Gastrocnemius medialis (tissue), 4 donors: ENCODE data around the gene CORO6. TPM values are rescaled to one million over a fixed set of nuclear protein-coding genes. Genes with fewer than 3 reads are reported as not detected.

Experiments used
- ATAC-seq, 2 donors: fragments of 150-250 bp; one replicate each; pipeline ENCODE4 v1.9.1; 2016
- DNase-seq, 2 donors: peaks; one replicate each; pipeline ENCODE4 v3.0.0-alpha.2; 2019
- H3K27ac ChIP-seq, 4 donors: fragments of 200-600 bp; sonication (generic); 1 replicate in 1 of 4; 2 replicates in 3 of 4; pipeline ENCODE4 v1.5.1; 2016 to 2018; ENCODE audit warnings: mild to moderate bottlenecking in 2 of 4, moderate library complexity in 1 of 4
- H3K27me3 ChIP-seq, 3 donors: fragments of 200-600 bp; sonication (generic) in 2 of 3; 1 replicate in 1 of 3; 2 replicates in 2 of 3; pipeline versions ENCODE4 v1.5.1 to v1.6.0; 2016 to 2019; ENCODE audit warnings: mild to moderate bottlenecking in 1 of 3, moderate library complexity in 1 of 3
- H3K36me3 ChIP-seq, 2 donors: fragments of 200-600 bp; sonication (generic) in 1 of 2; one replicate each; pipeline ENCODE4 v1.5.1; 2017 to 2018
- H3K4me1 ChIP-seq, 2 donors: fragments of 200-600 bp; sonication (generic) in 1 of 2; one replicate each; pipeline ENCODE4 v1.5.1; 2016 to 2017; ENCODE audit warnings: mild to moderate bottlenecking in 2 of 2
- H3K4me3 ChIP-seq, 4 donors: fragments of 200-600 bp; sonication (generic) in 3 of 4; 1 replicate in 1 of 4; 2 replicates in 3 of 4; pipeline ENCODE4 v1.5.1; 2016 to 2019; ENCODE audit warnings: mild to moderate bottlenecking in 2 of 4
- H3K9me3 ChIP-seq, 3 donors: fragments of 200-600 bp; sonication (generic) in 2 of 3; 1 replicate in 1 of 3; 2 replicates in 2 of 3; pipeline ENCODE4 v1.5.1; 2016 to 2019
- CTCF ChIP-seq, 5 experiments: fragments of 450-650 bp in 3 of 5; fragments of 200-600 bp in 2 of 5; sonication (generic) in 2 of 5; IDR thresholded peaks in 4 of 5; conservative IDR thresholded peaks in 1 of 5; 1 replicate in 4 of 5; 2 replicates in 1 of 5; pipeline ENCODE4 v1.5.1; 2016 to 2019; ENCODE audit warnings: antibody characterized with exemption in 5 of 5, mild to moderate bottlenecking in 3 of 5, moderate library complexity in 3 of 5
- POLR2A ChIP-seq, 2 donors: fragments of 450-650 bp; IDR thresholded peaks; one replicate each; pipeline ENCODE4 v1.6.1; 2017; ENCODE audit warnings: antibody characterized with exemption in 2 of 2, mild to moderate bottlenecking in 2 of 2, moderate library complexity in 2 of 2
- in situ Hi-C, 4 donors: fragments of 200-750 bp; cut with MboI; loops; one replicate each; pipeline versions ENCODE4 v1.15.0 to v1.8.0; 2017; ENCODE audit warnings: low sequenced_read_pairs in 4 of 4
- intact Hi-C: fragments of 100-400 bp; cut with DNase I; formaldehyde crosslinking; loops from one replicate; pipeline ENCODE4 v1.15.1; 2023; ENCODE audit warnings: low total_unique reads
- total RNA-seq, 4 donors: library from RNA; depleted of rRNA; stranded (reverse); fragments of >200 nt; gene quantifications; one replicate each; pipeline versions ENCODE4 v1.1.0 to v1.2.3, GENCODE V29; 2016

CORO6 gene
- total RNA-seq, 4 donors from 2014 or later, result 409 to 694 (median 563) TPM

DNA sequence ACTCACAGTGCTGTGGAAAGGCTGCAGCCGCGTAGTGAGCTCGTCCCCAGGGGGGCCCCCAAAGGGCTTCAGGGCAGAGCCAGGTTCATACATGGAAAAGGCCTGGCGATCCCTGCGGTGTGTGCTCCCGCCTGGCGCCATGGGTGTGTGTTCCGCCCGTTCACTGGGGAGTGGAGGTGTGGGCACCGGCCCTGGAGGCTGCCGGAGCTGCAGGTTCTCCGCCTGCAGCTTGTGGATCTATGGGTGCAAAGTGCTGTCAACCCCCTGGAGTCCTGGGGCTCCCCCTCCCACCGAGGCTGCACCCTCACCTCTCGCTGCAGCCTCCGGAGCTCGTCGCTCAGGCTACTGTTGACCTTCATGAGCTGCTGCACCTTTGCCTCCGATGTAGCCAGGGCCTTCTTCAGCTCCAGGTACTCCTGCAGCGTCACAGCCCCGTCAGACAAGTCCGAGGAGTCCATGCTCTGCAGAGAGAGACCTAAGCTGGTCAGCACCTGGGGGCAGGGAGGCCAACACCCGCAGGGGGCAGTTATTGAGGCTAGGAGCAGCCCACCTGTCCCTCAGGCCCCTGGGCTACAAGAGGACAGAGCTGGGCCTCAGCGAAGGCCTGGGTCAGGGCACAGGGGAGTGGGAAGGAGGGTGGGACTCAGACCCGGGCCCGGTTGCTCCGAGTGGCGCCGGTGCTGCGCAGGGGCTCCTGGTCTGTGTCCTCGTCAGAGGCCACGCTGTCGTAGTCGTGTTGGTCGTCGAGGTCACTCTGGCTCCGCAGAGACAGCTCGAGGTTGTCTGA, 46.3 kb downstream of the CORO6 start:
- Histone ChIP-seq H3K27me3 (no peaks in the 10 kb centered on the region), H3K27ac (no peak overlapping the region), H3K4me1 (peaks cover 5 to 7% of the 10 kb centered on the region in 2 donors), H3K36me3 (peaks cover 0 to 67% of the 10 kb centered on the region in 2 donors), H3K4me3 (no peak overlapping the region), H3K9me3 (no peaks in the 10 kb centered on the region)
- intact Hi-C loops, result no loop called here
- in situ Hi-C loops, result loop anchor here in 2 of 4 donors (10.0 to 25.0 kb wide), 2 partner anchors 208 to 361 kb away; partner anchors contain the start of genes EFCAB5 (in 1 of the 2) and SSH2 (in 1 of the 2)
- no peak for ATAC-seq
- TF ChIP-seq CTCF (IDR thresholded peaks at IDR 0.05 in 4 of 5, conservative IDR thresholded peaks at IDR 0.05 in 1 of 5) (no peak), POLR2A (IDR thresholded peaks at IDR 0.05) (no peak)
- DNase-seq, result no peak

DNA sequence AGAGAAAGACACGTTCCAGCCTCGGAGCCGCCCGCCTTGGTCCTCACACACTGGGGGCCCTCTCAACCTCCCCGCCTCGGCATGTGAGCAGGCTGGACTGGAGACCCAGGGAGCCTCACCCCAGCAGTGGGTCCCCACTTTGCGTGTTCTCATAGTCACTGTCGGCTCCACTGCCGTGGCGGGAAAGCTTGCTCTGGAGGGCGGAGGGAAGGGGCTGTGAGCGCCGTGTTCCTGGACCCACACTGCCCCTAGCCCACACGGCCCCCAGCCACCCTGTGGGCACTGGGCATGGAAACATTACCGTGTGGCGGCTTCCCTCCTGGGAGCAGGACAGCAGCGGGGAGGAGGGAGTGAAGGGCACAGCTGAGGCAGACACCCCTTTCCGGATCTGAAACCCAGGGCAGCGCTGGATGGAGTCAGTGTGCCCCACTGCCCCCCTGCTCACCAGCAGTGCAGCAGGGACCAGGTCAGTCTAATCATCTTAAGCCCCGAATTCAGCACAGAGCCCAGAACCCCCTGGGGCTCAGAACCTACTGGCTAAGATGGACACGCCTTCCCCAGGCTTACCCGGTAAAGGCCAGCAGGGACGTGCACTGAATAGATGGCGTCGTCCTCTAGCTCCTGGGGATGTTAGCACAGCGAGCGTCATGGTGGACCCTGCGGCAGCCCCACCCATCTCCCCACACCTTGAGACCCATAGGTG, 47.0 kb downstream of the CORO6 start:
- intact Hi-C loops, result no loop called here

GRCh38 chr17:29574732-29575510, 47.8 kb downstream of the CORO6 start:
- Histone ChIP-seq H3K9me3 (no peaks in the 10 kb centered on the region), H3K4me3 (no peak overlapping the region), H3K27me3 (no peaks in the 10 kb centered on the region), H3K36me3 (peaks cover 0 to 59% of the 10 kb centered on the region in 2 donors), H3K27ac (no peak overlapping the region), H3K4me1 (peaks cover 5 to 7% of the 10 kb centered on the region in 2 donors)
- no peak for TF ChIP-seq CTCF (IDR thresholded peaks at IDR 0.05 in 4 of 5, conservative IDR thresholded peaks at IDR 0.05 in 1 of 5)
- no peak for TF ChIP-seq POLR2A (IDR thresholded peaks at IDR 0.05)
- ATAC-seq (no peak), DNase-seq (peak in 1 of 2 donors; percentile 14)
- in situ Hi-C loops, result loop anchor here in 3 of 4 donors (10.0 to 25.0 kb wide), 2 partner anchors 210 to 362 kb away; partner anchors contain the start of genes EFCAB5 (in 2 of the 3) and SSH2 (in 2 of the 3)
- intact Hi-C loops, result no loop called here

More for the DNA sequence above, 47.0 kb downstream of the CORO6 start:
- peaks cover 5 to 7% of the 10 kb centered on the region in 2 donors for H3K4me1 ChIP-seq
- no peak for ATAC-seq
- no peak overlapping the region for H3K4me3 ChIP-seq
- no peaks in the 10 kb centered on the region for H3K9me3 ChIP-seq
- in situ Hi-C loops, result loop anchor here in 2 of 4 donors (10.0 to 25.0 kb wide), 2 partner anchors 209 to 362 kb away; partner anchors contain the start of genes EFCAB5 (in 1 of the 2) and SSH2 (in 1 of the 2)
- no peak overlapping the region for H3K27ac ChIP-seq
- no peak for DNase-seq
- H3K27me3 ChIP-seq, result no peaks in the 10 kb centered on the region
- TF ChIP-seq POLR2A (IDR thresholded peaks at IDR 0.05), result no peak
- no peak for TF ChIP-seq CTCF (IDR thresholded peaks at IDR 0.05 in 4 of 5, conservative IDR thresholded peaks at IDR 0.05 in 1 of 5)
- H3K36me3 ChIP-seq, result peaks cover 0 to 62% of the 10 kb centered on the region in 2 donors
